ENCODE data around the gene LTBP3.

Gene LTBP3

GRCh38 chr11:65492637-65493366, 65.4 kb downstream of the LTBP3 start:
- no peak for DNase-seq

- DNase-seq = no peak
These were observed 65.8 kb downstream of the LTBP3 start for GRCh38 chr11:65492387-65492636.

- no peak for DNase-seq
These were observed 66.4 kb downstream of the LTBP3 start for GRCh38 chr11:65491614-65492386.

- DNase-seq = no peak
These were observed 67.0 kb downstream of the LTBP3 start for GRCh38 chr11:65491163-65491465.

- DNase-seq = no peak
These were observed 68.3 kb downstream of the LTBP3 start for GRCh38 chr11:65489706-65490320.

- no peak for DNase-seq
These were observed 69.0 kb downstream of the LTBP3 start for GRCh38 chr11:65489035-65489705.
